GM23338 (cell line): Measurements from ENCODE around the gene NEU1. TPM values are rescaled to one million over a fixed set of nuclear protein-coding genes. Genes with fewer than 3 reads are reported as not detected.
A peak's percentile ranks its signal among the peaks of the same experiment; 100 is the strongest.

ENCODE experiments used
- ATAC-seq: fragments of 200-7000 bp; cut with Tn5 transposase; 3 replicates; pipeline ENCODE4 v1.9.1; 2020
- DNase-seq: peaks from one replicate; pipeline ENCODE4 v3.0.0-alpha.2; 2015; ENCODE audit warnings: low spot score
- H2AFZ ChIP-seq: fragments of 200-600 bp; sonication (generic); 2 replicates; pipeline ENCODE4 v1.8.0; 2016; ENCODE audit warnings: antibody characterized with exemption, mild to moderate bottlenecking, moderate library complexity
- H3F3A ChIP-seq: fragments of 200-600 bp; sonication (generic); replicated peaks from 2 replicates; pipeline ENCODE4 v1.8.0; 2017; ENCODE audit warnings: antibody characterized with exemption, mixed run types, low read depth
- H3K27ac ChIP-seq: fragments of 200-600 bp; sonication (generic); 2 replicates; pipeline ENCODE4 v1.6.1; 2016; ENCODE audit warnings: low read depth
- H3K27me3 ChIP-seq: fragments of 200-600 bp; sonication (generic); 2 replicates; pipeline ENCODE4 v1.8.0; 2016; ENCODE audit warnings: mild to moderate bottlenecking, mixed run types, moderate library complexity; ENCODE audit not compliant: insufficient read depth
- H3K36me3 ChIP-seq: fragments of 200-600 bp; sonication (generic); 2 replicates; pipeline ENCODE4 v1.8.0; 2016; ENCODE audit warnings: mild to moderate bottlenecking; ENCODE audit not compliant: insufficient read depth
- H3K4me1 ChIP-seq: fragments of 200-600 bp; sonication (generic); 2 replicates; pipeline ENCODE4 v1.8.0; 2016; ENCODE audit warnings: mild to moderate bottlenecking, moderate library complexity; ENCODE audit not compliant: insufficient read depth
- H3K4me2 ChIP-seq: fragments of 200-600 bp; sonication (generic); 2 replicates; pipeline ENCODE4 v1.7.1; 2017; ENCODE audit warnings: mixed run types
- H3K4me3 ChIP-seq: fragments of 200-600 bp; sonication (generic); 2 replicates; pipeline ENCODE4 v1.6.1; 2016; ENCODE audit warnings: mixed run types
- H3K79me2 ChIP-seq: fragments of 200-600 bp; sonication (generic); replicated peaks from 2 replicates; pipeline ENCODE4 v1.8.0; 2017; ENCODE audit warnings: mild to moderate bottlenecking; ENCODE audit not compliant: insufficient read depth
- H3K9me2 ChIP-seq: fragments of 200-600 bp; sonication (generic); 2 replicates; pipeline ENCODE4 v1.8.0; 2017; ENCODE audit not compliant: insufficient read depth
- H4K20me1 ChIP-seq: fragments of 200-600 bp; sonication (generic); replicated peaks from 2 replicates; pipeline ENCODE4 v1.8.0; 2017; ENCODE audit warnings: mild to moderate bottlenecking; ENCODE audit not compliant: insufficient read depth
- H3K27ac Mint-ChIP-seq: 2 replicates; pipeline ENCODE4 v1.8.0; 2020; ENCODE audit warnings: inconsistent platforms, mild to moderate bottlenecking, moderate library complexity, mixed read lengths
- H3K27me3 Mint-ChIP-seq: 3 replicates; pipeline ENCODE4 v1.8.0; 2022; ENCODE audit warnings: low read depth, mild to moderate bottlenecking, moderate library complexity, mixed read lengths, inconsistent platforms; ENCODE audit not compliant: insufficient read depth, poor library complexity
- H3K36me3 Mint-ChIP-seq: 3 replicates; pipeline ENCODE4 v1.8.0; 2021; ENCODE audit warnings: low read depth, mild to moderate bottlenecking, inconsistent platforms, moderate library complexity, mixed read lengths
- H3K4me1 Mint-ChIP-seq: 3 replicates; pipeline ENCODE4 v1.8.0; 2020; ENCODE audit warnings: mild to moderate bottlenecking, inconsistent platforms, mixed read lengths
- H3K4me3 Mint-ChIP-seq: 3 replicates; pipeline ENCODE4 v1.8.0; 2021; ENCODE audit warnings: moderate library complexity, mild to moderate bottlenecking, inconsistent platforms, mixed read lengths
- H3K9me3 Mint-ChIP-seq: 3 replicates; pipeline ENCODE4 v1.8.0; 2020; ENCODE audit warnings: moderate library complexity, mild to moderate bottlenecking, inconsistent platforms, mixed read lengths
- ETS1 ChIP-seq: IDR thresholded peaks from 2 replicates; pipeline ENCODE4 v1.6.1; 2016; ENCODE audit warnings: antibody characterized with exemption
- EZH2 ChIP-seq: fragments of 200-600 bp; sonication (generic); IDR thresholded peaks from one replicate; pipeline ENCODE4 v1.8.0; 2017; ENCODE audit warnings: antibody characterized with exemption, mild to moderate bottlenecking, low read depth; ENCODE audit not compliant: unreplicated experiment
- JUNB ChIP-seq: IDR thresholded peaks from one replicate; pipeline ENCODE4 v1.6.1; 2016; ENCODE audit warnings: antibody characterized with exemption; ENCODE audit not compliant: unreplicated experiment
- NANOG ChIP-seq: IDR thresholded peaks from 2 replicates; pipeline ENCODE4 v1.6.1; 2016; ENCODE audit warnings: antibody characterized with exemption, borderline replicate concordance
- POLR2AphosphoS5 ChIP-seq: IDR thresholded peaks from 2 replicates; pipeline ENCODE4 v1.6.1; 2016; ENCODE audit warnings: antibody characterized with exemption, low read depth
- STAT1 ChIP-seq: IDR thresholded peaks from one replicate; pipeline ENCODE4 v1.6.1; 2016; ENCODE audit warnings: antibody characterized with exemption; ENCODE audit not compliant: unreplicated experiment
- ZNF114 ChIP-seq: fragments of 250-450 bp; sonication (Bioruptor Pico); IDR thresholded peaks from 2 replicates; pipeline ENCODE4 v1.5.0; 2020; ENCODE audit warnings: mild to moderate bottlenecking, moderate library complexity
- ZNF462 ChIP-seq: fragments of 250-450 bp; sonication (Bioruptor Pico); IDR thresholded peaks from 2 replicates; pipeline ENCODE4 v1.5.0; 2020; ENCODE audit warnings: mild to moderate bottlenecking, moderate library complexity
- polyA plus RNA-seq: library from polyadenylated mRNA; unstranded; fragments of >200 nt; fragmentation: Nextera tagmentation; extraction: Ambion mirVana; gene quantifications from 2 replicates; pipeline ENCODE4 v1.2.1, GENCODE V29; 2016
- total RNA-seq: library from RNA; depleted of rRNA; stranded (reverse); fragments of >200 nt; shearing (Covaris generic); gene quantifications from 2 replicates; pipeline ENCODE4 v1.2.3, GENCODE V29; 2014

Gene NEU1
- total and polyA plus RNA-seq, 2 experiments from 2014 or later, result 31.4 to 47.4 TPM

DNA sequence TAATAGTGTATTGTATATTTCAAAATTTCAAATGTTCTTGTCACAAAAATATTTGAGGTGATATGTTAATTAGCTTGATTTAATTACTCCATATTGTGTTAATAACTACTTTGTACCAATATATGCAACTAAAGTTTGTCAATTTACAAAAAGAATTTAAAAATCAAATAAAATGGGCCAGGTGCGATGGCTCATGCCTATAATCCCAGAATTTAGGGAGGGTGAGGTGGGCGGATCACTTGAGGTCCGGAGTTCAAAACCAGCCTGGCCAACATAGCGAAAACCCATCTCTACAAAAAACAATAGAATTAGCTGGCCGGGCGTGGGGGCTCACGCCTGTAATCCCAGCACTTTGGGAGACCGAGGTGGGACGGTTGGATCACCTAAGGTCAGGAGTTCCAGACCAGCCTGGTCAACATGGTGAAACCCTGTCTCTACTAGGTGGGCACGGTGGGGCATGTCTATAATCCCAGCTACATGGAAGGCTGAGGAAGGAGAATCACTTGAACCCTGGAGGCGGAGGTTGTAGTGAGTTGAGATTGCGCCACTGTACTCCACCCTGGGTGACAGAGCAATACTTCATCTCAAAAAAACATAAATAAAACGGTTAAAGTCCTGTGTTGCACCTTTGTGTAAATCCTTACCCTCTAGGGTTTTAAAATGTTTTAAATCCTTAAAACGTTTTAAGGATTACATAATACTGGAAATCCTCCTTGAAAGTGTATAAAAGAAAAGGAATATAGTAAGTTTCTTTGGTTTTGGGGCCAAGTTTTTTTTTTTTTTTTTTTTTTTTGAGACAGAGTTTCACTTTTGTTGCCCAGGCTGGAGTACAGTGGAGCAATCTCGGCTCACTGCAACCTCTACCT lies 31.0 kb downstream of the NEU1 start:
- peaks cover 10% of the 10 kb centered on the region for H4K20me1 ChIP-seq
- Mint-ChIP-seq H3K27ac (no peak overlapping the region), H3K4me3 (peak overlapping the region; percentile 87), H3K27me3 (peaks cover 27% of the 10 kb centered on the region), H3K9me3 (peaks cover 14% of the 10 kb centered on the region; the same call in 2 of the 3 replicates), H3K4me1 (peaks cover 19% of the 10 kb centered on the region), H3K36me3 (peaks cover 24% of the 10 kb centered on the region)
- no peak overlapping the region for H2AFZ ChIP-seq
- ATAC-seq (no peak), DNase-seq (no peak)
- peaks cover 43% of the 10 kb centered on the region for H3K79me2 ChIP-seq
- H3K4me1 ChIP-seq, result peaks cover 12% of the 10 kb centered on the region
- H3K27me3 ChIP-seq, result no peaks in the 10 kb centered on the region
- H3K27ac ChIP-seq, result no peak overlapping the region
- H3K4me3 ChIP-seq, result peak overlapping the region; percentile 59; the same call in 1 of the 2 replicates
- H3K4me2 ChIP-seq, result peak overlapping the region; percentile 76; the same call in 1 of the 2 replicates
- H3K9me2 ChIP-seq, result no peaks in the 10 kb centered on the region
- peaks cover 8% of the 10 kb centered on the region for H3K36me3 ChIP-seq
- H3F3A ChIP-seq, result peaks cover 26% of the 10 kb centered on the region
- TF ChIP-seq POLR2AphosphoS5 (no peak), JUNB (no peak), ZNF114 (CRISPR knock-in tag) (no peak), NANOG (no peak), EZH2 (no peak), ZNF462 (no peak), STAT1 (no peak), ETS1 (no peak)
